Hematopoietic multipotent progenitor cell treated with erythropoietin and hydrocortisone succinate and interleukin-3 and kit ligand, for 6 days (in vitro differentiated cells): Measurements from ENCODE around the gene GLT8D2.

Experiments
- DNase-seq: peaks from one replicate; pipeline ENCODE4 v3.0.0-alpha.2; 2015

The GLT8D2 gene

GRCh38 chr12:103944964-103945363, 105.0 kb downstream of the GLT8D2 start:
- DNase-seq: no peak
